Right lung (tissue), 5 donors: ENCODE measurements around the gene ABHD2. TPM values are rescaled to one million over a fixed set of nuclear protein-coding genes. Genes with fewer than 3 reads are reported as not detected.
"Not testable (repeated sequence)": the region's sequence is repeated elsewhere in the genome, so short reads cannot be mapped to it uniquely, and the experiment has no call there.

Experiments used
- DNase-seq, 2 donors: peaks; one replicate each; pipeline ENCODE4 v3.0.0-alpha.2; 2013
- polyA plus RNA-seq, 5 donors: library from polyadenylated mRNA; unstranded; fragments of 120-200 nt; gene quantifications; one replicate each; pipeline versions ENCODE4 v1.2.1 to v1.2.3, GENCODE V29; 2013; ENCODE audit warnings: inconsistent platforms in 1 of 5, low replicate concordance in 1 of 5; ENCODE audit not compliant: insufficient read length in 5 of 5, insufficient read depth in 1 of 5

Gene ABHD2
- polyA plus RNA-seq, 5 donors = 32.4 to 49.5 (median 38.0) TPM

DNA sequence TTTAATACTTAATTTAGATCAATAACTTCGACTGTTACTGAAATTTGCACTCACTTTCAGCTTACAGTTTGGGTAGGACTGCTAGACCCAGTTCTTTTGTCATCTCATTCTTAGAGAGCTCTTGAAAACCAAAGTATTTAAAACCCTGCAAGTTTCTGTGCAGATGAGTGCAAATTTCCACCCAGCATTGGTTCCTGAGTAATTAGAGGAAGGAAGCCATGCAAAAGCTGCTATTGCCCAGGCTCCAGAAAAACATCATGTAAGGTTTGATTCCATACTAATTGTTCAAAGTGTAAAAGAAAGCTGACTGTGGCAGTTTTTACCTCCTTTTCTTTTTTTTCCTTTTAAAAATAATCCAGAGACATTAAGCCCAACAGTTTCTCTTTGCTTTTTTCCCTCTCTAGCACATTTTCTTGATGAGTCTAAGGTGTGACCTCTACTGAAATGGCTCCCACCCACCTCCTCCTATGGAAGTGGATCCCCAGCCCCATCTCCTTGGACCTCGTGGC is 30.3 kb downstream of the ABHD2 start:
- no peak for DNase-seq

DNA sequence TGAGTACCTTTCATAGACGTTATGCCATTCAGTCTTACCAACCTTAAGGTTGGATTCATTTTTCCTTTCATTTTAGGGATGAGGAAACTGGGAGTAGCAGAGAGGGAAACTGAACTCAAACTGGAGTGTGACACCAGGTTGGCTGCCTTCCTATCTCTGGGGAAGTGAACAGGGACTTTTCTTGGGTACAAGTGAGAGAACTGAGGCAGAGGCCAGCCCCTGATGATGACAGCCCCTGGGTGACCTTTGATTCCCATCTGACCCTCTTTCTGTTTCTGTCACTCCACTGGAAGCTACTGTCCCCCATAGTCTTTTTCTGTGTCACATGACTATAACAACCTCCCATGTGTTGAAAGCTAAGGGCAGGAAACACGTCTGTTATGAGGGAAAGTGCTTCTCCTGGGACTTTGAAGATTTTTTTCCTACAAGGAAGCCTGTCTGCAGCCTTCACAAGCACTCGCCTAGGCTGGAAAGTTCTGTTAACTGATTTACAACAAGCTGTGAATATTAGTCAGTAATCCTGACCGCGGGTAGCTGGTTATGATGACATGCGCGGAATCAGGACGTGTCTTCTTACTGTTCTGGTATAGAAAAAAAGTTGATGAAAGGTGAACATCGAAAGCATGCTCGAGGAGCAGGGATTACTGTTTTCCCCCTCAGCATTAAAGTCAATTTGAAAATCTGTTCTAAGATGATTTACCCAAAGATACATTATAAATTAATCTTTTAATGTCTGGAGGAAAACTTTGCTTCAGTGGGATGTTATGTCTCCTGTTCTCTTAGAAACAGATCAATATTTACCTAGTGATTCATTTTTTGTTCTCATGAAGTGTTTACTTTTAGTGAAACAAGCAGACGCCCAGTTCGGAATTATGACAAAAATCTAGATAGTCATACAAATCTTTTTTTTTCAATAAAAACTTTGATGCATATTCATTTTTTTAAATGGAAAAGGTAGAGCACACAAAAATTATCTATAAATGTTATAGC is 31.5 kb downstream of the ABHD2 start:
- DNase-seq = no peak

DNA sequence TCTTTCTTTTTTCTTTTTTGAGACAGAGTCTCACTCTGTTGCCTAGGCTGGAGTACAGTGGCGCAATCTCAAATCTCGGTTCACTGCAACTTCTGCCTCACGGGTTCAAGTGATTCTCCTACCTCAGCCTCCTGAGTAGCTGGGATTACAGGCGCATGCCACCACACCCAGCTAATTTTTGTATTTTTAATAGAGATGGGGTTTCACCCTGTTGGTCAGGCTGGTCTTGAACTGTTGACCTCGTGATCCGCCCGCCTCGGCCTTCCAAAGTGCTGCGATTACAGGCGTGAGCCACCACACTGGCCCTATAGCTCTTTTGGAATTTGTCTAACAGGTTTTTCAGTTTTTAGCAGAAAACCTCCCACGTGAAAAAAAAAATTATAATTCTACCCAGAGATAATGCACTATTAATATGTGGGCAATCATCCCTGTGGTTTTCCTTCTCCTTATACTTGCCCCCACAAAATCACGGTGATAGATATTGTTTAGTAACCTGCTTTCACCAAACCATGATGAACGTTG is 32.3 kb downstream of the ABHD2 start:
- DNase-seq = not testable (repeated sequence)

DNA sequence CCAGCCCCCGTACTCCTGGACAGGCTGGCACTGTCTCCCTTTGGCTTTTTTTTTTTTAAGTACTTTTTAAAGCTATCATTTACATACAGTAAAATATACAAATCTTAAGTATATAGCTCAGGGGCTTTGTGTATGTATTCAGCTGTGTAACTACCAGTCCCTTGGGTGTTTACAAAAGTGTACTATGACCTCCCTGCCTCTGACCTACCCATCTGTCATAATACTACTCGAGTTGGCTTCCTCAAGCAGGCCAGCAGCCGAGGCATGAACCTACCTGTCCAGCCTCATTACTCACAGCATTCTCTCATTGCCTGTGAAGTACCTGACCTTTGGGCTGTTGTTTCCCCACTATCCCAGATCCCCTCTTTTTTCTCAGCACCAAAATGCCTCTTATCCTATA is 33.2 kb downstream of the ABHD2 start:
- DNase-seq = no peak

DNA sequence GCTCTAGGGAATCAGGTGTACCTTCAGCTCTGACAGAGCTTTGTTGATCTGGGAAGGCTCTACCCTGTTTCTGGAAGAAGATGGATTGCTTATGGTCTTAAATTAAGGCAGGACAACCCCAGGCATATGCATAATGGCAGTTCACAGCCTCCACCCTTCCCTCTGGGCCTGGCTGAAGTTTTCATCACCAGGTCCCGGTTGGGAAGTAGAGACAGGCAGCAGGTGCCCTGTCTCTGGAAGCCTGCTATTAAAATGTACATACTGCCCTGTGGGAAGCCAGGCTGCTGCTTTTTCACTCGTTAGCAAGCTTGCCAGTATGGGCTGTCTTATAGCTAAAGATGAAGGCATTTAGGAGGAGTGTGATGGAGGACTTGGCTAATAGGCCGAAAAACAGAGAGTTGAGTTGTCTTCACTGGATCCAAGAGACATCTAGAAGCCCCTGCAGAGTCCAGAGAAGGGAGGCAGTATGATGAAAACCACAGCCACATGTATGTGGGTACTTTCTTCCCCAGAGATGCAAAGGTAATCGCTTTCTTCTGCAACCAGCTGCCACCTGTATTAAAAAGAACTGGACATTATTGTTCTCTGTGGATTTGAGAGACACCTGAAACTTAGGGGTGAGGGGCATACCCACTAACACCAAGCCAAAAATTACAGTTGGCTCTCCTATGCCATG is 34.4 kb downstream of the ABHD2 start:
- DNase-seq = no peak

DNA sequence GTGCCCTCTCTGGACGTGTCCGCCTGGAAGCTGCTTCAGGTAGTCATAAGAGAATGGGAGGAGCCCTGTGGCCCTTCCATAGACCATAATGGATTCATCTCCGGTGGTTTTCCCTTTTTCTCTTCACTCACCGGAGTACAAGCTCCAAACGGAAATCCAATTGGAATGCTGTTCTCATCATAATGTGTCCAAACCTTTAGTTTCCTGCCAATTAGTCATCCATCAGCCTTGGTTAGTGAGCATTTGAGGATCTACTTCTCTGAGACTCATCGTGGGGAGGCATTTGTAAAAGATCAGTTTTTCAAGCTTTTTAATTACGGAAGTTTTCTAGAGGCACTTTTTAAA is 34.9 kb downstream of the ABHD2 start:
- DNase-seq = no peak

DNA sequence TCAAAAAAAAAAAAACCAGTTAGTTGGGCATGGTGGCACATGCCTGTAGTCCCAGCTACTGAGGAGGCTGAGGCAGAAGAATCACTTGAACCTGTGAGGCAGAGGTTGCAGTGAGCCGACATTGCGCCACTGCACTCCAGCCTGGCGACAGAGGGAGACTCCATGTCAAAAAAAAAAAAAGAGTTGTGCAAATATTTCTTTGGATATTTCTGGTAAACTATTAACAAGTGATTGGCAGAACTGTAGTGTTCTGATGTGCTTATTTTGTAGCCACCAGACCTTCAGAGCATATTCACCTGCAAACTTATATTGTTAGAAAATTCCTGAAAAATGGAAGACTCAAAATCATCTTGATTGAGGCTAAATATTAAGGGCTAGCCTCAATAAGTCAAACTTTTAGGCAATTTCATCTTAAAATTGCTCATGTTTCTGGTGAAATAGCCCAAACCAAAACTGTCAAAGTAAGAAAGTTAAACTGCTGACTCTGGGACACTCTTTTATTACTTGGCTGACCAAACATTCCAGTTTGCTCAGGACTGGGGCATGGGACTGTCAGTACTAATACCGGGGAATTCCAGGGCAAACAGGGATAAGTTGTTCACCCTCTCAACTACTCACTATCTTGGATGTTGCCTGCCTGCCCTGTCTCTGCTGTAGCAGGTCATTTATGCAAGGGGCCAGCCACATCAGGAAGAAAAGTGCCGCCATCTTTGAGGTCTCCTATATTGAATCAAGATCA is 37.0 kb downstream of the ABHD2 start:
- DNase-seq = no peak

DNA sequence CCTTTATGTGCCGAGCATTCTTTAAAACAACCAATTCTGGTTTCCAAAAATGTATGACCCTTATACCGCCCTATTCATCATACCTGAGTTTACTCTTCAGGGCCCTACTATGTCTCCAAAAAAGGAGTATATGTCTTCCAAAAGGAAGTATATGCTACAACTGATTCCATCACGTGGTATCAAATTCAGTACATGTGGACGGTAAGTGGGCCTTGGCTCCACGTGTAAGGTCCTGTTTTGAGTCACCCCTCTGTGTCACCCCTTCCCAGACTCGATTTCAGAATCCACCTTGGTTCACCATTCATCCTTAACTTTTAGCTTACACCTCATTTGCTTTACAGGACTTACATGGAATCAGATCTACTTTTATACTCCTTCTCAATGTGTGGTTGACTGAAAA is 37.8 kb downstream of the ABHD2 start:
- no peak for DNase-seq

DNA sequence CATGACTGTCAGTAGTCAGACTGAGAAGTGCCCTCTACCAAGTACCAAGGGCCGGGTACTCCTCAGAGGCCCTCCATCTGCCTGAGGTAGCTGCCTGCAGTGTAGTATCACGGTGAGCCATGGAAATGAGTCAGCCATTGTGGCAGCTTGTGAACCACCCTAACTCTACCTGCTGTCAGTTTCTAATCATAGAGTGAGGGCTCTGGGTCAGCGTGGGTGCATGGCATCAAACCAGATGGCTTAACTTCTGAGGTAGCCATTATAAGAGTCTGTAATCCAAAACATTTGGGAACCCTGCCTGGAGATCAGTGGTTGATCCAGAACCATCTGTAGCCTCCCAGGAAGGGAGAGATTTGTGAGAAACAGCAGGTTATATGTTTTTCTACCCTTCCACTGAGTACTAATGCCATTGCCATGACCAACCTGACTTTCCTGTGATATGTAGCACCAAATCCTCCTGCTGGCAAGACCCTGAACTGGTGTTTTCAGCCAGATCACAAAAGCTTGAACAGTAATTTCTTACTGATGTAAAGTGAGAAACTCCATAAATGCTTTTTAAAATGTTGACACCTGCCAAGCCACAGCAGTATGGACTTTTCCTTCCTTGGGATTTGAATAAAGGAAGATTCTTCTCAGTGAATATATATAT is 38.9 kb downstream of the ABHD2 start:
- no peak for DNase-seq

DNA sequence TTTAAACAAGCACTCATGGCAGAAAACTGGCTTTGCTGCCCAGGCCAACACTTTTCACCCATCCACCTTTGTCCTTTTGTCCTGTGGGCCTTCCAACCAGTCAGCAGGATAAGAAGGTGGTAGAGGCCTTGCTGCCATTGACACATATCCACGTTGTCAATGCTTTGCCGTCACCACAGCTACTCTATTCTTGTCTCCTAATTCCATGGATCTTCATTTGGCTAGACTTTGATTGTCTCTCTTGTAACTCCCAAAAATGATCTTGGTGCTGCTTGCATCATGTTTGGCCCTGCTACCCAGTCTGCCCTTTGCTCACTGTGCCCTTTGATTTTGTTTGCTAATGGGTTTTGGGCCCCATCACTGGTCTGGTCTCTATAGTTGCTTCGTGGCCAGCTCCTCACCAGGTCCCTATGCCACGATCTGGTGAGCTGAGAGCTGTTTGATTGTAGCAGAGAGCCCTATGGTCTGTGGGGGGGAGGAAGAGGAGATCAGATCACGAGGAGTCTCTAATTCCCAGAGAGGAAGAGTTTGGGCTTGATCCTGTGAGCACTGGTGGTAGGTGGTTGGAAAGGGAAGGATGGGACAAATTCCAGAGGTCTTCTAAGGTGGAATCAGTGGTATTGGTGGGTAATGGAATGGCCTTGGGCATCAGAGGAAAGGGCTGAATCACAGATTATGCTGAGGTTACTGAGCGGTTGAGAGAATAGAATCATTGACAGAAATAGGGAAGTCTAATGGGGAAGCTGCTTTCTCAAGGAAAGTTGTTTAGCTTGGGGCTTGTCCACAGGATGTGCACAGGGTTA is 40.3 kb downstream of the ABHD2 start:
- no peak for DNase-seq

DNA sequence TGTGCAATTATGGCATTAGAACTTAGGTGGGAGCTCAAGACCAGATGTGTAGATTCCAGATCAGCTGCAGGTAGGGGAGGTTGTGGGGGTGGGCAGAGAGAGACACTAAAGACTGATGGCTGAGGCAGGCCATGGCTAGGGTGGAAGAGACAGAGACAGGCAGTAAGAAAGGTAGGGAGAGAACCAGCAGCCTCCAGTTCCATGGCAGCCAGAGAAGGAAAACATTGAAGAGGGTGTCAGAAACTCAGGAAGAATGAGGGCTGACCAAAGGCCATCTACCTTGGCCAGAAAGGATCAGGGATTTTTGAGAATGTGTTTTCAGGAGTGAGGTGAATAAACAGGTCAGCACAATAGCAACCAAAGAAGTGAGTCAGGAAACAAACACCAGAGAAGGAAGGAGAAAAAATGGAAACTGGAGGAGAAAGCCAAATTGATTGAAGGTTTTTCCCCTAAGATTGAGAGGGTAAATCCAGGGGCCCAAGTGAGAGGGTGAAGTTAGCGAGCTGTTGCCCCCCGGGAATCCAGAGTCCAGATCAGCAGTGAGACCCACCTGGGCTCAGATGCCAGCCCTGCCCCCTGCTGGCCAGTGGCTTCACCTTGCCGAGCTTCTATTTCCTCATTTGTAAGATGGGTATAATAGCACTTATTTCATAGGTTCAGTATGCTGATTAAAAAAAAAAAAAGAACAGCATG is 41.0 kb downstream of the ABHD2 start:
- DNase-seq = no peak

DNA sequence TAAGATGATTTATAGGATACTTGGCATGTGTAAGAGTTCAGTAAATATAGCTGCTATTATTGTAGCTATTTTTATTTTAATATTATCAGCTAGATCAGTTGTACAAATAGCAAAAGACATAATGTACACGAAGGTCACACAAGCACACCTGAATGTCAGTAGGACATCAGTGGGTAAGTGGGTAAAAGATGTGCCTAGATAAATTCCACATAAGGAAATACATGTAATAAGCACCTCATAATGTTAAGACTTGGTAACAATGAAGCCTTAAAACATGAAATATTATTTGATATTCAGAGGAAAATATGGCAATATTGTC is 41.5 kb downstream of the ABHD2 start:
- DNase-seq = no peak

DNA sequence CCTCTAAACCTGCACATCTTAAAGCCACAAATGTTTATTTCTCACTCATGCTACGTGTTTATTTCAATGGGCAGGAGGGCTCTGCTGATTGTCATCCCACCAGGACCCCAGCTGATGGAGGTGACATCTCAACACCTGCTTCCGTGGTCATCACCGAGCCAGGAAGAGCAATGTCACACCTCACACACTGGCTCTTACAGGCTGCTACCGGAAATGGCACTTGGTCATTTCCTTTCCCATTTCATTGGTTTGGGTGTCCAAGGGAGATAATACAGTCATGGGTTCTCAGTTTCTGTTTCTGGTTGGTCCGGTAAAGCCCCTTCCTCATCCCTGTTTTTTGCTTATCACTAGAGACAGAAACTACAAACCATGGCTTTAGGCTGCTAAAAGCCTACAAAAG is 41.9 kb downstream of the ABHD2 start:
- no peak for DNase-seq

DNA sequence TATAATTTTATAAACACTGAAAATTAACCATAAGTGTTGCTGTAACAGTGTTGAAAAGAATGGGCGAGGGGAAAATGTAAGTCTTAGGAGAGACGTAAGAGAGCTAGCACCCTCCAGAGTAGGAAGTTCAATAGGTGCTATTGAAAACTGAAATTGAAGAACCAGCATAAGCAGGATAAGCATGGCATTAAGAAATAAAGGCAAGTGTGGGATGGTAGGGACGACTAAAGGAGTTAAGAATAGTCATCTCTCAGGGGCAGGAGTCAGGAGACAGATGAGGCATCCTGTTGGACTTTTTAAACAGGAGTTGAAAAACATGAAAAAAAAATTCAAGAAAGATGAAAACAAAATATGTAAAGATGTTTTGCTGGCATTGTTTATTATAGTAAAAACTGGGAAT is 43.5 kb downstream of the ABHD2 start:
- DNase-seq = no peak

DNA sequence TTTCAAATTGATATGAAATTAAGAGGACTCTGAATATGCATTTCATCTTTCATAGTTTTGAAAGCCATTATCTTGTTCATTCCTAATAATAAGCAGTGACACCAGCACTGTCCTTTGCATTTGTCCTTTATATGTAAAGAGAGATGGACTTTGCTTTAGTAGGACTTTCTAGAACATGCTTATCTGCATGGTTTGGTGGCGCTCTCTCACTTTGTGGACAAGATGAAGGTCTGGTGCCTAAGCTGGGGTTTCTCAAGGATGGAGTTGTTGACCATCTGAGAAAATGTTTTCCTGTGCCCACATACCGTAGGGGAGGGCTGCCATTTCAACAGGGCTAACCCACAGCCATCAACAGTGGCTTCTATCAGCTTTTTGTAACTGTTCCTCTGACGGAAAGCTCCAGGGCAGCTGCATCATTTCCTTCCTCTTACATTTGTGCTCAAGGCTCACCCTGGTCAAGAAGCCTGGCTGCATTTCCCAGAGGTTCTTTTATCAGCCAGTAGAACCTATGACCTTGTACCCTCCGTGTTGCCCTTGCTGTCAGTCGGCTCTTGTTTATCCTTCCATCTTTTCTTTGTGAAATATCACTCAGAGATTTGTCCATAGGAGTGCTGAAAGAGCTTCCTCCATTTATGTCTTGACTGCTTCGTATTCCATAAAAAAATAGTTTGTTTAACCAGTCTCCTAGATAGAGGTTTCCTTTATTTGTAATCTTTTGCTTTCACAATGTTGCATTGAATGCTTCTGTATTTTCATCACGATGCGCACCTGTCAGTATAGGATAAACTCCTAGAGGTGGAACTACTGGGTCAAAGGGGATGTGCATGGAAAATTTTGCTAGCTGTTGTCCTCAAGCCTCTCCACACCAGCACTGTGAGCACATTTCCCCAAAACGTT is 44.6 kb downstream of the ABHD2 start:
- DNase-seq = no peak

DNA sequence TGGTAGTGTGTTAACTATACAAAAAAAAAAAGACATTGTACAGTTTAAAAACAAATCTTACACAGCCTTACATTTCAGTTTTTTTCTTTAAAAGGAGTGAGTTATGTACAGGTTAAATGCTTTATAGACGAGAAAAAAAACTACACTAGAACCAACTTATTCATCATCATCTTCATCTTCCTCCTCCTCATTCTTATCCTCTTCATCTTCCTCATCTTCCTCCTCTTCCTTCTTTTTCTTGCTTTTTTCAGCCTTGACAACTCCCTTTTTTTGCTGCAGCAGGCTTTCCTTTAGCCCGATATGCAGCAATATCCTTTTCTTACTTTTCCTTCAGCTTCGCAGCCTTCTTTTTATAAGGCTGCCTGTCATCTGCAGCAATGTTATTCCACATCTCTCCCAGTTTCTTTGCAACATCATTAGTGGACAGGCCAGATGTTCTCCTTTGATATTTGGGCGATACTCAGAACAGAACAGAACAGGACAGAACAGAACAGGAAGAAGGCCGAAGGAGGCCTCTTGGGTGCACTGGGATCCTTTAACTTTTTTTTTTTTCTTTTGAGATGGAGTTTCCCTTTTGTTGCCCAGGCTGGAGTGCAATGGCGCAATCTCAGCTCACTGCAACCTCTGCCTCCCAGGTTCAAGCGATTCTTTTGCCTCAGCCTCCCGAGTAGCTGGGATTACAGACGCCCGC is 47.3 kb downstream of the ABHD2 start:
- not testable (repeated sequence) for DNase-seq

DNA sequence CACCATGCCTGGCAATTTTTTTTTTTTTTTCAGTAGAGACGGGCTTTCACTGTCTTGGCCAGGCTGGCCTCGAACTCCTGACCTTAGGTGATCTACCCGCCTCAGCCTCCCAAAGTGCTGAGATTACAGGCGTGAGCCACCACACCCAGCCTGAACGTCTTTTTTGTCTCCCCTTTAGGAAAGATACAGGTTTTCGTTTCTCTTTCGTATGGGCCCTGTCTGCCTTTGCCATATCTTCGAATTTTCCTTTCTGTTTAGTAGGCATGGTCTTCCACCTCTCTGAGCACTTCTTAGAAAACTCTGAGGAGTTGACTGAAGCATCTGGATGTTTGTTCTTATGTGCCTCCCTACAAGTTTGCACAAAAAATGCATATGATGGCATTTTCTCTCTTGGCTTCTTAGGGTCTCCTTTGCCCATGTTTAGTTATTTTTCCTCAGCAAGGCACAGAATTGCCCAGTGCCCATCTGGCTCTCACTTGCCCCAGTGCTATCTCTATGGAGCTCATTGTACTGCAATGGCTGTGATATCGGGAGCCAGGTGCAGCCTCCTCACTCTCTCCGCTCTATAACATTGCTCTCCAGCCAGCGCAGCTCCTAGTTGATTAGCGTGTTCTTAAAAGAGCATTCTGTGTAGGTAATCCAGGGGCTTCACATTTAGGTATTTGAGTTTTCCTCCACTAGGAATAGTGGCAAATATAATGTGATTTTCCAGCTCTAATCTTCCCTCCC is 48.0 kb downstream of the ABHD2 start:
- DNase-seq = no peak
